Measurements from ENCODE around the gene C19orf81.
"Not testable (repeated sequence)": the region's sequence is repeated elsewhere in the genome, so short reads cannot be mapped to it uniquely, and the experiment has no call there.

The C19orf81 gene

DNA sequence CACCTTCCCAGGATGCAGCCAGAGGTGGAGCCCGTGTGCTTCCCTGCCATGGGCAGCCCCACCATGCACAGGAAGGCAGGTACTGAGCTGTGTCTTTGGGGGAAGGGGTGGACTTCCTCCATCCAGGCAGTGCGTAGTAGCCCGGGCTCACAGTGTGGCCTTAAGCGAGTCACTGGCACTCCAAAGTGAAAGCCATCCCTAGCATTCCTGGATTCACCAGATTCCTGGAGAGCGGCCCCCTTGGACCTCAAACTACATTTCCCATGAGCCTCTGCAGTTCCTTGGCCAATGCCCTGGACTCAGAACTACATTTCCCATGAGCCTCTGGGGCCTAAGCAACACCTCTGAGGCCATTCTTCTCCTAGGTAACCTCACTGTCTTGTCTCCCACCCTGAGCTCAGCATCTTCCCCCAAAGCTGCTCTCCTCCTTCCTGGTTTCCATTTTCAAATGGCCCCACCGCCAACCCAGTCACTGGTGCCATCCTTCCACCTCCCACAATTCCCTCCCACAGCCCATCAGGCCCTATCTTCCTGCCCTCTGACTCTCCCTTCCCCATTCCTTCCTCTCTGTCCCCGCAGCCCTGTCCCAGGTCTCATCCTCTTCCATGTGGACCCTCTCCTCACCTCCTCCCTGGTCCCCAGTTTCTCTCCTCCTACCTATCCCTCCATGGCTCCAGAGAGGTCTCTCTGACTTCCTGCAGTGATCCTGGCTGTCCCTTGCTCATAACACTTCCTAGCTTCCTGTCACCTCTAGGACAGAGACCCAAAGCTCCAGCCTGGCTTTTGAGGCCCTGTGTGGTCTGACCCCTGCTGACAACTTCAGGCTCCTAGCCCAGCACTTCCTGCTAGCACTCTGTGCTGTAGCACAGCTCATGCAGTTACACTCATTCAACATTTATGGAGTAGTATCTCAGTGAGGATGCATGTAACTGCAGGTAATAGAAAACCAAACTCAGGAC lies at the start of gene C19orf81:
TSS of gene C19orf81 (plus strand) at position 13 of the 959 bp plus-strand sequence. CDS start at position 13, 0 bp downstream.
- no peak for DNase-seq (ENCODE audit: low spot score)

DNA sequence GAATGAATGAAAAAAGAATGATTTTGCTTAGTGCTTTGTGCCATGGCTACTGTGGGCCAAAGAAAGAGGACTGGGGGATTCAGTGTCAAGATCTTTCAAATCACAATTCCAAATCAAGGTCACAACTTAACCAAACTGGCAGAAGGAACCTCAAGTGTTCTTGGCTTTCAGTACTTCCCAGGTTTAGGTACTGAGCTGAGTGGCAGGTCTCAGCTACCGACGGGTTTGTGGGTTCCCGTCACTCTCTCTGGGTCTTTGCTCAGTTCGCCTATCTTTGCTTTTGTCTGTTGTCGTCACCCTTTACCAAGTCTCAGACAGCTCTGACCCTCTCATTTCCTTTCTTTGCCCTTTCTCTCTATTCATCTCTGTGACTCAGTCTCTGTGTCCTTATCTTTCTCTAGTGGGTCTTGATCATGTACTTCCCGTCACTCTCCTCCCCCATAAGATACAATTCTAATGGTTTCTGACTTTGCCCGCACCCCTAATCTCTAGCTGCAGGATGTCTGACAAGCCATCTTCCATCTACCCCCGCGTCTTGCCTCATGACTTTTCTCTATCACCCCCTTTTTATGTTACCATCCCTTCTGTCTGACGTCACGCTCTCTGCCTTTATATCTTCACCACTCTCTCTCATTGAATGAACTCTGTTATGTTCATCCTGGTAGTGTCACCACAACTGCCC lies 47.7 kb upstream of the C19orf81 start:
- no peak for DNase-seq (ENCODE audit: low spot score)

DNA sequence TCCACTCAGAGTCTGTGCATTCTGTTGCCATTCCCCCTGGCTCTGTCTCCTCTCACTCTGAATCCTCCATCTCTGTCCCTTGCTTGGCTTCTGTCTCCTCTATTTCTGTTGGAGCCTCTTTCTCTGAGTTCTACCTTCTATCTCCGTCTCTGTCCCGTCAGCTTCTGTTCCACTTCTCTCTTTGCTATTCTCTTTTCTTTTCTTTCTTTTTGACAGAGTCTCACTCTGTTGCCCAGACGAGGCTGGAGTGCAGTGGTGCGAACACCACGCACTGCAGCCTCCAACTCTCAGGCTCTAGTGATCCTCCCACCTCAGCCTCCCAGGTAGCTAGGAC lies 47.2 kb upstream of the C19orf81 start:
- no peak for DNase-seq (ENCODE audit: low spot score)

DNA sequence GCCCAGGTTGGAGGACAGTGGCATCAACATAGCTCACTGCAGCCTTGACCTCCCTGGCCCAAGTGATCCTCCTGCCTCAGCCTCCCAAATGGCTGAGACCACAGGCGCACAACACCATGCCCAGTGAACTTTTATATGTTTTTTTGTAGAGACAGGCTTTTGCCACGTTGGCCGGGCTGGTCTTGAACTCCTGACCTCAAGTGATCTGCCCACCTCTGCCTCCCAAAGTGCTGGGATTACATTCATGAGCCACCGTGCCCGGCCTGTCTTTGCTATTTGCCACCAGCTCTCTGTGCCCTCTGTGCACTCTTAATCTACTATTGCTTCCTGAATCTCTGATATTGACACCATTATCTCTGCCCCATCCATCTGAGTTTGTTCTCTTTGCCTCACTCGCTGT lies 46.7 kb upstream of the C19orf81 start:
- no peak for DNase-seq (ENCODE audit: low spot score)

DNA sequence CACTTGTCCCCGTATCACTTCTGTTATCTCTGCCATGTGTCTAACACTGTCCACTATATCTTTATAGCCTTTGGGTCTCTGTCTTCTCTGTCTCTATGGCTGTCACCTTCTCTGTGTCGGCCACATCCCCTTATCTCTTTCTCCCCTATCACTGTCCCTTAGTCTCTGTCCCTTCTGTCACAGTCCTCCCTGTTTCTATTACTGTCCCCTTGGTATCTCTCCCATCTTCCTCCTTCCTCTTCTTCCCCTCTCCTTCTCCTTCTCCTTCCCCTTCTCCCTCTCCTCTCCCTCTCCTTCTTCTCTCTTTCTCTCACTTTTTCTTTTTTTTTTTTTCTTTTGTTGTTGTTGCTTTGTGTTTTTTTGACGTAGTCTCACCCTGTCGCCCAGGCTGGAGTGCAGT lies 46.3 kb upstream of the C19orf81 start:
- no peak for DNase-seq (ENCODE audit: low spot score)

DNA sequence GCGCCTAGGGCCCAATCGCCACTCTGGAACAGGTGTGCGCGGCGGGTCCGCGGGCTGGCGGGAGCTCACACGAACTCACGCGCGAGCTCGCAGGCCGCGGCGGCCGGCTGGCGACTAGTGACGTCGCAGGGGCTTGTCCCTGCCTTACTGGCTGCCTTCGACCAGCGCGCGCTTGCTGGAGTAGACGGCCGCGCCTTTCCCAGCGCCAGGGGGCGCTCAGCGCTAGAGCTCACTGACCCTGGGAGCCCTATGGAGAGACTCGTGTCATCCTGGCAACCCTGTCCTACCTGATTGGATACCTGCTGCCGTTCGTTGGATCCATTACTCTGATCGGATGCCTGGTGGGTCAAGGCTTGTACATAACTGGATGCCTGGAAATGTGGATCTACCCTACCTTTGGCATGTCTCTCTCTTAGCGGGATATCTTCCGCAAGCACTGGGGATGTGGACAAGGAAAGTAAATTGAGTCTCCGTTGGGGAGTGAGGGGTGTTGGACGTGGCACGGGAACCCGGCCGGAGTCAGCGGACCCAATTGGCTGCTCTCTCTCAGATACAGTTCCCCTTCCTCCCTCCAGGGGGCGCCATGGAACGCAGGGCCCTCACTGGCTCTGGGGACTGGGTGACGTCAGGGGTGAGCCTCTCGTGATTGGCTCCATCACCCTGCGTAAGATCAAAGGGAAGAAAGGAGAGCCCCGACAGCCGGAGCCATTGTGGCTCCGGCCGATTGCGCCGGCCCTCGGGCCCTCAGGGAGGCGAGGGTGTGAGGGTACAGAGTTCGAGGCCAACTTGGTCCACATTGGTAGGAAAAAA lies 44.8 kb upstream of the C19orf81 start:
- DNase-seq (ENCODE audit: low spot score) = not testable (repeated sequence)

DNA sequence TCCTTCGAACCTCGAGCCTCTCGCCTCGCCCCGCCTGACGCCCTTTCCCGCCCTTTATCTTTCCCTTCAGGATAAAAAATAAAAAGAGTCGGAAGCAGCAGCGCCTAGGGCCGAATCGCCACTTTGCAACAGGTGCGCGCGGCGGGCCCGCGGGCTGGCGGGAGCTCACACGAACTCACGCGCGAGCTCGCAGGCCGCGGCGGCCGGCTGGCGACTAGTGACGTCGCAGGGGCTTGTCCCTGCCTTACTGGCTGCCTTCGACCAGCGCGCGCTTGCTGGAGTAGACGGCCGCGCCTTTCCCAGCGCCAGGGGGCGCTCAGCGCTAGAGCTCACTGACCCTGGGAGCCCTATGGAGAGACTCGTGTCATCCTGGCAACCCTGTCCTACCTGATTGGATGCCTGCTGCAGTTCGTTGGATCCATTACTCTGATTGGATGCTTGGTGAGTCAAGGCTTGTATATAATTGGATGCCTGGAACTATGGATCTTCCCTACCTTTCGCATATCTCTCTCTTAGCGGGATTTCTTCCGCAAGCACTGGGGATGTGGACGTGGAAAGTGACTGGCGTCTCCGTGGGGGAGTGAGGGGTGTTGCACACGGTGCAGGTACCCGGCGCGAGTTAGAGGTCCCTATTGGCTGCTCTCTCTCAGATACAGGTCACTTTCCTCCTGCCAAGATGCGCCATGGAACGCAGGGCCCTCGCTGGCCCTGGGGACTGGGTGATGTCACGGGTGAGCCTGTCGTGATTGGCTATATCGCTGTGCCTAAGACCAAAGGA lies 43.0 kb upstream of the C19orf81 start:
- DNase-seq (ENCODE audit: low spot score) = not testable (repeated sequence)

DNA sequence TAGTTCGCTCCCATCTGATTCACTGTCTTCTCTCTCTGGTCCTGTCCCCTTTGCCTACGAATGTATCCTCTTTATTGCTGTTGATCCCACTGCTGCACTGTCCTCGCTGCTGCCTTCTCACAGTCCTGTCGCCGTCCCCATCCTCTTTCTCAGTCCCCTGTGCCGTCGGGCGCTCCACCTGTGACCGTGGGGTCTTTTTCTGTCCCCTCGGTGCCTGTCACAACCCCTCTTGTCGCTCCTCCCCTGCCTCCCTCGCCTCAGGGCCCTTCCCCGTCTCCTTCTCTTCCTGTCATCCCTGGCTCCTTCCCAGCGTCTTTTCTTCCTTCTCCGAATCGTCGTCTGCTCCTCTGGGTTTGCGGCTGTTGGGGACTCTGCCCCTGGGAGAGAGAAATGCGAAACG lies 41.9 kb upstream of the C19orf81 start:
- no peak for DNase-seq (ENCODE audit: low spot score)

DNA sequence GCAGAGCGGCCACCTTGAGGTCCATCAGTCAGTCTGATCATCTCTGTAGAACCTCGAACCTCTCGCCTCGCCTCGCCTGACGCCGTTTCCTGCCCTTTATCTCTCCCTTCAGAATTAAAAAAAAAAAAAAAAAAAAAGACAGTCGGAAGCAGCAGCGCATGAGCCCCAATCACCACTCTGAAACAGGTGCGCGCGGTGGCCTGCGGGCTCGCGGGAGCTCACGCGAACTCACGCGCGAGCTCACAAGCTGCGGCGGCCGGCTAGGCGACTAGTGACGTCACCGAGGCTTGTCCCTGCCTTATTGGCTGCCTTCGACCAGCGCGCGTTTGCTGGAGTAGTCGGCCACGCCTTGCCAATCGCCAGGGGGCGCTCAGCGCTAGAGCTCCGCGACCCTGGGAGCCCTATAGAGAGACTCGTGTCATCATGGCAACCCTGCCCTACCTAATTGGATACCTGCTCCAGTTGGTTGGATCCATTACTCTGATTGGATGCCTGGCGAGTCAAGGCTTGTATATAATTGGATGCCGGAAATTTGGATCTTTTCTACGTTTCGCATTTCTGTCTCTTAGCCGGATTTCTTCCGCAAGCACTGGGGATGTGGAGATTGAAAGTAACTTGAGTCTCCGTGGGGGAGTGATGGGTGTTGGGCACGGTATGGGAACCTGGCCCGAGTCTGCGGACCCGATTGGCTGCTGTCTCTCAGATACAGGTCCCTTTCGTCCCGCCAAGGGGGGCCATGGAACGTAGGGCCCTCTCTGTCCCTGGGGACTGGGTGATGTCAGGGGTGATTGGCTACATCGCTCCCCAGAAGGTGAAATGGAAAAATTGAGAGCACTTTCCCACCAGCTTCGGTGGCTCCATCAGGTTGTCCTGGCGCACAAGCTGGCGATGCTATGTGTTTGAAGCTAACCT lies 41.1 kb upstream of the C19orf81 start:
- DNase-seq (ENCODE audit: low spot score) = peak; percentile 71

DNA sequence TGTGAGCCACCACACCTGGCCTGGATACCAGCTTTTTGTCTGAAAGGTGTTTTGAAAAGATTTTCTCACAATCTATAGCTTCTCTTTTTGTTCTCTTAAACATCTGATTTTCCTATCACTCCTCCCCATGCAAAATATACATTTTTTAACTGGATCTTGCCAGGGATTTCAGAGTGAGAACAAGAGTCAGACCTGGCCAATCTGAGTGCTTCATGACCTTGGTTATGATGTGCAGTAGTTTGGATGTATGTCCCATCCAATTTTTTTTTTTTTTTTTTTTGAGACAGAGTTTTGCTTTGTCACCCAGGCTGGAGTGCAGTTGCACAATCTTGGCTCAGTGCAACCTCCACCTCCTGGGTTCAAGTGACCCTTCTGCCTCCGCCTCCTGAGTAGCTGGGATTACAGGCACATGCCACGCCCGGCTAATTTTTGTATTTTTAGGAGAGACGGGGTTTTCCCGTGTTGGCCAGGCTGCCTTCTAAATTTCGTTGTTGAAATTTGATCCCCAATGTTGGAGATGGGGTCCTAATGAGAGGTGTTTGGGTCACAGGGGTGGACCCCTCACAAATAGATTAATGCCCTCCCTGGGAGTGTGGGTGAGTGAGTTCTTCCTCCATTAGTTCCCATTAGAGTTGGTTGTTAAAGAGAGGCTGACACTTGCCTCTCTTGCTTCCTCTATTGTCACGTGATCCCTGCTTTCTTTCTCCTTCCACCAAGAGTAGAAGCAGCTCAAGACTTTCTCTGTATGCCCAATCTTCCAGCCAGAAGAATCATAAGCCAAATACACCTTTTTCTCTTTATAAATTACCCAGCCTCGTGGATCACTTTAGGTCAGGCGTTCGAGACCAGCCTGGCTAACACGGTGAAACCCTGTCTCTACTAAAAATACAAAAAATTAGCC lies 36.5 kb upstream of the C19orf81 start:
- not testable (repeated sequence) for DNase-seq (ENCODE audit: low spot score)

DNA sequence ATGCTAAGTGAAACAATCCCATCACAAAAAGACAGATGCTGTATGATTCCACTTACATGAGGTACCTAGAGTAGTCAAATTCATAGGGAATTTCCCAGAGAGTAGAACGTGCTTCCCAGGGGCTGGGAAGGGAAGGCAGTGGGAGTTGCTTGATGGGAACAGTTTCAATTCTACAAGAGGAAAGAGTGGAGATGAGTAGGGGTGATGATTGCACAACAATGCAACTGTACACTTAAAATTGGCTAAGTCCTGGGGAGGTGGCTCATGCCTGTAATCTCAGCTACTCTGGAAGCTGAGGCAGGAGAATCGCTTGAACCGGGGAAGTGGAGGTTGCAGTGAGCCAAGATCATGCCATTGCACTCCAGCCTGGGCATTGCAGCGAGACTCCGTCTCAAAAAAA lies 30.9 kb upstream of the C19orf81 start:
- DNase-seq (ENCODE audit: low spot score) = not testable (repeated sequence)

DNA sequence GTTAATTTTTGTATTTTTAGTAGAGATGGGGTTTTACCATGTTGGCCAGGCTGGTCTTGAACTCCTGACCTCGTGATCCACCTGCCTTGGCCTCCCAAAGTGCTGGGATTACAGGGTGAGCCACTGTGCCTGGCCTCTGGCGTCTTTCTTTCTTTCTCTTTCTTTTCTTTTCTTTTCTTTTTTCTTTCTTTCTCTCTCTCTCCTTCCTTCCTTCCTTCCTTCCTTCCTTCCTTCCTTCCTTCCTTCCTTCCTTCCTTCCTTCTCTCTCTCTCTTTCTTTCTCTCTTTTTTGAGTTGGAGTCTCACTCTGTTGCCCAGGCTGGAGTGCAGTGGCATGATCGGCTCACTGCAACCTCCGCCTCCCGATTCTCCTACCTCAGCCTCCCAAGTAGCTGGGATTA lies 30.1 kb upstream of the C19orf81 start:
- not testable (repeated sequence) for DNase-seq (ENCODE audit: low spot score)

DNA sequence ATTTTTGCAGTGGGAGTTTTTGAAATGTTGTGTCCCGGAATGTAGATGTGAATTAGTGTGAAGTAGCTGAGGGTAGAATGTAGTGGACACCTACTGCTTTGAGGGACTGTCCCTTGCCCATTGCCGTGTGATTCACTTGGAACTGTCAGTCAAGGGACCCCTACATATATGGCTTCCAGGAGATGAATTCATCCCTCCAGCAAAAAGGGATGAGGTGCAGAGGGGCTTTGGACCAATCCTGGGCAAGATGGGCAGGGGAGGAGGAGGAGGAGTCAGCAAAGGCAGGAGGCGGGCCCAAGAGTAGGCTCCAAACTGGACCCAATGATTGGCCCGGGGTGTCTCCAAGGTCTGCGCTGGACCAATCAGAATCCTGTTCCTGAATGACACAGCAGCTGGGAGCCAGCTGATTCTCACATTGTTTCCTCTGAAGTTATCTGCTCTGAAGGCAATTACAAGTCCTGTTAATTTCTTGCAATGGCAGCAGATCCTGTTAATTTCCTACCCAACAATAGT lies 28.8 kb upstream of the C19orf81 start:
- not testable (repeated sequence) for DNase-seq (ENCODE audit: low spot score)

DNA sequence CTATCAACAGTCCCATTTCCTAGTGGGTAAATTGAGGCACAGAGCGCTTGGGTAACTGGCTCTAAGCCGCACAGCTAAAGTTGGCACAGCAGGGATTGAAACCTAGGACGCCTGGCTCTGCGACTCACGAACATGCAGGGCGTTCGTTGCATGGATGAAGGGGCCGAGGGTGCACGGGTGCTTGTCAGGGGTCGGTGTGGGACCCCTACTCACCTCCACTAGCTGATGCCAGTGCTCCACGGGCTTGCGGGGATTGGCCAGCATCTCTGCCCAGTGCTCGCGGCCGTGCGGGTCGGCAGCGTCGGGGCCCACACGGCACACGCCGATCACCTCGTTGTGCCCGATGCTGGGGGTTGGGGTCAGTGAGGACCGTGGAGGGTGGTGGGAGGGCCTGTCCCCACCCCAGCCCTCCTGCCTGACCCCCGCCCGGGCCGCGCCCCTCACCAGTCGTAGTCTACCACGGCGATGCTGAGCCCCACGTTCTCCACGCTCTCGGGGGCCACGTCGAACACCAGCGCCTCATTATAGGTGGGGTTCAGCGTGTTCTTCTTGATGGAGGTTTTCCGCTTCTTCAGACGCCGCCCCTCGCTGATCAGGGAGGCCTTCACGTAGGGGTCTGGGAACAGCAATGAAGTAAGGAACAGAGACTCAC lies 24.2 kb upstream of the C19orf81 start:
- DNase-seq (ENCODE audit: low spot score) = no peak

DNA sequence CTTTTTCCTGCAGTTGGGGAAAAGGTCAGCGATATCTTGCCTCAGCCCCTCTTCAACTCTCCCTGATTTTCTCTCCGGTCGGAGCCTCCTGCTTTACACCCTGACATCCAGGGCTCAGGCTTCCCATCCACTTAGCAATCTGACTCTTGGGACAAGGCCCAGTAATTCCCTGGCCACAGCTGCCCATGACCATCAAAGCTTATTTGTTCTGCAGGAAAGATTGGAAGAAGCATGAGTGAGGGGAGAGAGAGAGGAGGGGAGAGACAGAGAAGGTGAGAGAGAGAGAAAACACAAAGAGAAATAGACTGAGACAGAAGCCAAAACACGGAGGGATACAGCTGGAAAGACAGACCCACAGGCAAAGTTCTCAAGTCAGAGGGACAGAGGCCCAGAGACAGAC lies 23.2 kb upstream of the C19orf81 start:
- no peak for DNase-seq (ENCODE audit: low spot score)

DNA sequence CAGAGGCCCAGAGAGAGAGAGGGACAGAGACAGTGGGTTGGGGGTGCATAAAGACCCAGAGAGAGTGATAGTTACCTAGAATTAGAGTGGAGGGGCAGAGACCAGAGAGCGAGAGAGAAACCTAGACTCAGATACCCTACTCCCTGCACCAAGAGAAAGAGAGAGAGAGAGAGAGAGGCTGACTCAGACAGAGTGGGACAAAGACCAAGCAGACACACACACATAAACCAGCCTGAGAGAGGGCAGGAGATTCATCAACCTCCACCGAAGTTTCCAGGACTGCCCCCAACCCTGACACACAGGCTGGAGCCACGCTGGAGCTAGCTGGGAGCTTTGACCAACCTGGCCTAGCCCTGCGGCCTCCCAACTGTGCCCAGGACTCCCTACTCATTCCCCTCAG lies 22.4 kb upstream of the C19orf81 start:
- DNase-seq (ENCODE audit: low spot score) = no peak

DNA sequence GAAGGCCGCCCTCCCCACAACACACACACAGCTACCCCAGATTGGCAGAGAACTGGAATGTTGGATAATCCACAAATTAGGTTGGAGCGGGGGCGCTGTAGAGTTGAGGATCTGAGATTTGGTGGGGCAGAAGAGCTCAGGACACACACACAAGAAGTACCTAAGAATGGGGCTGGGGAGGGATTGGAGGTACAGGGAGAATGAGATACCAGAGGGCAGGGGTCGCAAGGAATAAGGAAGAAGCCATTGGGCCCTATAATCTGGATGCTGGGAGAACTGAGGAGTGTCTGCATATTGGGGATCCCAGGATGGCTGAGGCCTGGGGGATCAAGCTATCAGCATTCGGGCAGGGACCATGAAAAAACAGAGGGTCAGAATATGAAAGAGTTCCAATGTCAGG lies 21.1 kb upstream of the C19orf81 start:
- no peak for DNase-seq (ENCODE audit: low spot score)

DNA sequence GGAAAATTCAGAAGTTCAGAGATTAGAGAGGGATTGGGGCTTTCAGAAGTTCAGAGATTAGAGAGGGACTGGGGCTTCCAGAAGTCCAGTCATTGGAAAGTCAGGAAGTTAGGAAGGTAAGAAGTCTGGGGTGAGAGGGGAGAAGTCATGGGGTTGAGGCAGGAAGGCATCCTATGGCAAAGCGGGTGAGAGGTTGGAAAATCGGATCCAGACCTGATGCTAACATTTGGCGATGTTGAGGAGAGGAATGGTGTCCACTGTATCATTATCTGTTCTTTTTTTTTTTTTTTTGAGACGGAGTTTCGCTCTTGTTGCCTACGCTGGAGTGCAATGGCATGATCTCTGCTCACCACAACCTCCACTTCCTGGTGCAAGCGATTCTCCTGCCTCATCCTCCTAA lies 20.7 kb upstream of the C19orf81 start:
- no peak for DNase-seq (ENCODE audit: low spot score)

DNA sequence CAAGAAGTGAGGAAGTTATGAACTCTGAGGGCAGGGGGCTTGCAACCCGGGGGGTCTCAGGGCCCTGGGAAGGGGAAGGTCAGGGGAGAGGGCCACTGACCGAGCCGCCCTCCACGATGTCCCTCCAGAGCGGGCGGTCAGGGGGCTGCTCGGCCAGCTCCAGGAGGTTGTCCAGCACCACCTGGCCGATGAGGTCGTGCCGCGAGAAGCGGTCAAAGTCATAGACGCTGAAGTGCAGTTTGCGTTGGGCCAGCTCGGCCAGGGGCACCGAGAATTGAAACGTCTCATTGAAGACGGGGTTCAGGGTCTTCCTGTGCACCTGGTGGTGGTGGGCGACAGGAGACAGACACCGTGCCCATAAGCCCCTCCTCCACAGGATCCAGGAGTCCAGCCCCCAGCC lies 20.1 kb upstream of the C19orf81 start:
- no peak for DNase-seq (ENCODE audit: low spot score)

Data from GM03348 (cell line).